HG03045 (cell line): Measurements from ENCODE around the gene ETS1.

Experiments
- ATAC-seq: cut with Tn5 transposase; IDR thresholded peaks from one replicate; pipeline ENCODE4 v1.9.1; 2021; ENCODE audit warnings: mild to moderate bottlenecking, moderate library complexity; ENCODE audit not compliant: unreplicated experiment

The ETS1 gene

GRCh38 chr11:128471138-128471661 is 116.2 kb downstream of the ETS1 start:
- ATAC-seq: peak; percentile 45

GRCh38 chr11:128470081-128470480 is 117.3 kb downstream of the ETS1 start:
- ATAC-seq: no peak

- peak; percentile 49 for ATAC-seq
Measured at GRCh38 chr11:128469220-128469619, 118.1 kb downstream of the ETS1 start.

GRCh38 chr11:128468111-128468510 is 119.2 kb downstream of the ETS1 start:
- ATAC-seq: no peak

- ATAC-seq: no peak
Measured at GRCh38 chr11:128467610-128468041, 119.7 kb downstream of the ETS1 start.

GRCh38 chr11:128467041-128467440 is 120.3 kb downstream of the ETS1 start:
- ATAC-seq: no peak

- no peak for ATAC-seq
Measured at GRCh38 chr11:128465946-128466705, 121.2 kb downstream of the ETS1 start.

- no peak for ATAC-seq
Measured at GRCh38 chr11:128465531-128465930, 121.8 kb downstream of the ETS1 start.

- no peak for ATAC-seq
Measured at GRCh38 chr11:128464878-128465450, 122.4 kb downstream of the ETS1 start.

- no peak for ATAC-seq
Measured at GRCh38 chr11:128463979-128464378, 123.4 kb downstream of the ETS1 start.

GRCh38 chr11:128463371-128463829 is 124.0 kb downstream of the ETS1 start:
- no peak for ATAC-seq

- ATAC-seq: no peak
Measured at GRCh38 chr11:128462922-128463321, 124.4 kb downstream of the ETS1 start.

GRCh38 chr11:128462189-128462588 is 125.2 kb downstream of the ETS1 start:
- ATAC-seq: no peak

- ATAC-seq: no peak
Measured at GRCh38 chr11:128458321-128458720, 129.0 kb downstream of the ETS1 start.

GRCh38 chr11:128457874-128458273 is 129.5 kb downstream of the ETS1 start:
- ATAC-seq: no peak

GRCh38 chr11:128456566-128457268 is 130.6 kb downstream of the ETS1 start:
- no peak for ATAC-seq

- ATAC-seq: no peak
Measured at GRCh38 chr11:128455766-128456165, 131.6 kb downstream of the ETS1 start.

- no peak for ATAC-seq
Measured at GRCh38 chr11:128453444-128454336, 133.7 kb downstream of the ETS1 start.

- no peak for ATAC-seq
Measured at GRCh38 chr11:128451652-128452470, 135.5 kb downstream of the ETS1 start.
